Germinal center (tissue), 1 donor: ENCODE measurements around the gene ZNFX1.
"Not testable (repeated sequence)": the region's sequence is repeated elsewhere in the genome, so short reads cannot be mapped to it uniquely, and the experiment has no call there.

Experiments used
- DNase-seq: peaks from one replicate; pipeline ENCODE4 v3.0.0; 2012; ENCODE audit warnings: mixed read lengths, low spot score

The ZNFX1 gene

GRCh38 chr20:49278036-49278817 is at the start of gene ZNFX1:
ZNFX1 (minus strand) TSS chr20:49278057; CDS start chr20:49275839, 2,218 bp downstream.
- peak; percentile 95 for DNase-seq

GRCh38 chr20:49326026-49326425 is 48.2 kb upstream of the ZNFX1 start:
- no peak for DNase-seq

GRCh38 chr20:49324306-49324705 is 46.4 kb upstream of the ZNFX1 start:
- DNase-seq: no peak

- DNase-seq: peak; percentile 19
These were observed 45.9 kb upstream of the ZNFX1 start for GRCh38 chr20:49323622-49324238.

- DNase-seq: no peak
These were observed 42.6 kb upstream of the ZNFX1 start for GRCh38 chr20:49320460-49320859.

- DNase-seq: no peak
These were observed 41.5 kb upstream of the ZNFX1 start for GRCh38 chr20:49319208-49319809.

GRCh38 chr20:49318430-49319207 is 40.8 kb upstream of the ZNFX1 start:
- no peak for DNase-seq

- no peak for DNase-seq
These were observed 40.2 kb upstream of the ZNFX1 start for GRCh38 chr20:49318091-49318429.

GRCh38 chr20:49316704-49317103 is 38.8 kb upstream of the ZNFX1 start:
- DNase-seq: no peak

- DNase-seq: no peak
These were observed 37.7 kb upstream of the ZNFX1 start for GRCh38 chr20:49315580-49315979.

GRCh38 chr20:49314052-49314451 is 36.2 kb upstream of the ZNFX1 start:
- DNase-seq: not testable (repeated sequence)

- DNase-seq: no peak
These were observed 35.4 kb upstream of the ZNFX1 start for GRCh38 chr20:49313283-49313682.

- no peak for DNase-seq
These were observed 34.8 kb upstream of the ZNFX1 start for GRCh38 chr20:49312661-49313060.

GRCh38 chr20:49310705-49311104 is 32.8 kb upstream of the ZNFX1 start:
- no peak for DNase-seq

GRCh38 chr20:49308875-49309274 is 31.0 kb upstream of the ZNFX1 start:
- no peak for DNase-seq

- DNase-seq: no peak
These were observed 29.2 kb upstream of the ZNFX1 start for GRCh38 chr20:49306903-49307620.

- no peak for DNase-seq
These were observed 25.3 kb upstream of the ZNFX1 start for GRCh38 chr20:49303065-49303552.

GRCh38 chr20:49297605-49298530 is 20.0 kb upstream of the ZNFX1 start:
- no peak for DNase-seq

- DNase-seq: not testable (repeated sequence)
These were observed 16.3 kb upstream of the ZNFX1 start for GRCh38 chr20:49294002-49294654.

GRCh38 chr20:49293122-49293521 is 15.3 kb upstream of the ZNFX1 start:
- DNase-seq: no peak
